ENCODE measurements around the gene HECTD2. TPM values are rescaled to one million over a fixed set of nuclear protein-coding genes. Genes with fewer than 3 reads are reported as not detected.

The HECTD2 gene
- total RNA-seq, 1 experiment from 2014 or later, result 2.0 TPM

DNA sequence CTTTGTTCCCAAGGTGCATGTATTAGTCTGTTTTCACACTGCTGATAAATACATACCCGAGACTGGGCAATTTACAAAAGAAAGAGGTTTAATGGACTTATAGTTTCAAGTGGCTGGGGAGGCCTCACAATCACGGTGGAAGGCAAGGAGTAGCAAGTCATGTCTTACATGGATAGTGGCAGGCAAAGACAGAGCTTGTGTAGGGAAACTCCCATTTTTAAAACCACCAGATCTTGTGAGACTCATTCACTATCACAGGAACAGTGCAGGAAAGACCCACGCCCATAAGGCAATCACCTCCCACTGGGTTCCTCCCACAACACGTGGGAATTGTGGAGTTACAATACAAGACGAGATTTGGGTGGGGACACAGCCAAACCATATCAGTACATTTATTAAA lies 129.8 kb downstream of the HECTD2 start:
- no peaks in the 10 kb centered on the region for H3K4me1 Mint-ChIP-seq (ENCODE audit: low read depth, unreplicated experiment)
- no peak overlapping the region for H3K27ac Mint-ChIP-seq (ENCODE audit: unreplicated experiment)
- no TSS peak for BruUV-seq (replicated peaks)

GRCh38 chr10:91540733-91541132 lies 130.6 kb downstream of the HECTD2 start:
- no peaks in the 10 kb centered on the region for H3K9me3 Mint-ChIP-seq (ENCODE audit: unreplicated experiment)
- Histone ChIP-seq H3K9me3 (no peaks in the 10 kb centered on the region), H3K4me1 (no peaks in the 10 kb centered on the region), H3K36me3 (ENCODE audit: control insufficient read depth, insufficient read depth, low read length) (no peaks in the 10 kb centered on the region), H3K4me3 (ENCODE audit: low read depth, low read length) (no peak overlapping the region), H3K27me3 (replicated peaks; ENCODE audit: control insufficient read depth, insufficient read depth, low read length) (no peaks in the 10 kb centered on the region; the same call in 1 of the 2 replicates)
- H3K27ac Mint-ChIP-seq (ENCODE audit: unreplicated experiment), result no peak overlapping the region
- H3K4me1 Mint-ChIP-seq (ENCODE audit: low read depth, unreplicated experiment), result no peaks in the 10 kb centered on the region
- ChIA-PET POLR2A (no interaction called here), CTCF (no interaction called here)
- BruUV-seq (replicated peaks), result no TSS peak
- H3K36me3 Mint-ChIP-seq (ENCODE audit: insufficient read depth, unreplicated experiment), result no peaks in the 10 kb centered on the region
- DNase-seq, result no peak
- peaks cover 13% of the 10 kb centered on the region for H3K27me3 Mint-ChIP-seq (ENCODE audit: insufficient read depth, unreplicated experiment)
- intact Hi-C loops (cut with micrococcal nuclease; ENCODE audit: unreplicated experiment), result no loop called here
- H3K4me3 Mint-ChIP-seq (ENCODE audit: unreplicated experiment), result no peak overlapping the region
- no peak for TF ChIP-seq CTCF (IDR thresholded peaks at IDR 0.05; ENCODE audit: insufficient read depth in 1 of 2, low read depth in 1 of 2, low read length in 1 of 2, severe bottlenecking in 1 of 2, unreplicated experiment in 1 of 2)

More for the DNA sequence above, 129.8 kb downstream of the HECTD2 start:
- Histone ChIP-seq H3K4me1 (no peaks in the 10 kb centered on the region), H3K9me3 (no peaks in the 10 kb centered on the region), H3K27me3 (replicated peaks; ENCODE audit: control insufficient read depth, insufficient read depth, low read length) (no peaks in the 10 kb centered on the region; the same call in 1 of the 2 replicates), H3K4me3 (ENCODE audit: low read depth, low read length) (no peak overlapping the region), H3K36me3 (ENCODE audit: control insufficient read depth, insufficient read depth, low read length) (no peaks in the 10 kb centered on the region)
- DNase-seq, result no peak
- TF ChIP-seq CTCF (IDR thresholded peaks at IDR 0.05; ENCODE audit: insufficient read depth in 1 of 2, low read depth in 1 of 2, low read length in 1 of 2, severe bottlenecking in 1 of 2, unreplicated experiment in 1 of 2), result no peak
- ChIA-PET CTCF (no interaction called here), POLR2A (no interaction called here)
- Mint-ChIP-seq H3K27me3 (ENCODE audit: insufficient read depth, unreplicated experiment) (peaks cover 13% of the 10 kb centered on the region), H3K36me3 (ENCODE audit: insufficient read depth, unreplicated experiment) (no peaks in the 10 kb centered on the region), H3K9me3 (ENCODE audit: unreplicated experiment) (no peaks in the 10 kb centered on the region), H3K4me3 (ENCODE audit: unreplicated experiment) (no peak overlapping the region)
- intact Hi-C loops (cut with micrococcal nuclease; ENCODE audit: unreplicated experiment), result no loop called here

GRCh38 chr10:91541481-91541880 lies 131.3 kb downstream of the HECTD2 start:
- no peaks in the 10 kb centered on the region for H3K9me3 ChIP-seq
- CTCF ChIA-PET, result no interaction called here

More at GRCh38 chr10:91541481-91541880, 131.3 kb downstream of the HECTD2 start:
- Histone ChIP-seq H3K36me3 (ENCODE audit: control insufficient read depth, insufficient read depth, low read length) (no peaks in the 10 kb centered on the region), H3K27me3 (replicated peaks; ENCODE audit: control insufficient read depth, insufficient read depth, low read length) (no peaks in the 10 kb centered on the region; the same call in 1 of the 2 replicates), H3K4me1 (no peaks in the 10 kb centered on the region), H3K4me3 (ENCODE audit: low read depth, low read length) (no peak overlapping the region)
- intact Hi-C loops (cut with micrococcal nuclease; ENCODE audit: unreplicated experiment), result no loop called here
- Mint-ChIP-seq H3K9me3 (ENCODE audit: unreplicated experiment) (no peaks in the 10 kb centered on the region), H3K27me3 (ENCODE audit: insufficient read depth, unreplicated experiment) (peaks cover 13% of the 10 kb centered on the region), H3K4me1 (ENCODE audit: low read depth, unreplicated experiment) (no peaks in the 10 kb centered on the region), H3K4me3 (ENCODE audit: unreplicated experiment) (no peak overlapping the region), H3K27ac (ENCODE audit: unreplicated experiment) (no peak overlapping the region), H3K36me3 (ENCODE audit: insufficient read depth, unreplicated experiment) (no peaks in the 10 kb centered on the region)
- TF ChIP-seq CTCF (IDR thresholded peaks at IDR 0.05; ENCODE audit: insufficient read depth in 1 of 2, low read depth in 1 of 2, low read length in 1 of 2, severe bottlenecking in 1 of 2, unreplicated experiment in 1 of 2), result no peak
- DNase-seq, result no peak
- BruUV-seq (replicated peaks), result no TSS peak
- POLR2A ChIA-PET, result no interaction called here

All from Caco-2 (cell line).